GM23338 (cell line): ENCODE results near the gene SH3PXD2B. TPM values are rescaled to one million over a fixed set of nuclear protein-coding genes. Genes with fewer than 3 reads are reported as not detected.

Experiments
- ATAC-seq: fragments of 200-7000 bp; cut with Tn5 transposase; 3 replicates; pipeline ENCODE4 v1.9.1; 2020
- DNase-seq: peaks from one replicate; pipeline ENCODE4 v3.0.0-alpha.2; 2015; ENCODE audit warnings: low spot score
- H2AFZ ChIP-seq: fragments of 200-600 bp; sonication (generic); 2 replicates; pipeline ENCODE4 v1.8.0; 2016; ENCODE audit warnings: antibody characterized with exemption, mild to moderate bottlenecking, moderate library complexity
- H3F3A ChIP-seq: fragments of 200-600 bp; sonication (generic); replicated peaks from 2 replicates; pipeline ENCODE4 v1.8.0; 2017; ENCODE audit warnings: antibody characterized with exemption, mixed run types, low read depth
- H3K27ac ChIP-seq: fragments of 200-600 bp; sonication (generic); 2 replicates; pipeline ENCODE4 v1.6.1; 2016; ENCODE audit warnings: low read depth
- H3K27me3 ChIP-seq: fragments of 200-600 bp; sonication (generic); 2 replicates; pipeline ENCODE4 v1.8.0; 2016; ENCODE audit warnings: mild to moderate bottlenecking, mixed run types, moderate library complexity; ENCODE audit not compliant: insufficient read depth
- H3K36me3 ChIP-seq: fragments of 200-600 bp; sonication (generic); 2 replicates; pipeline ENCODE4 v1.8.0; 2016; ENCODE audit warnings: mild to moderate bottlenecking; ENCODE audit not compliant: insufficient read depth
- H3K4me1 ChIP-seq: fragments of 200-600 bp; sonication (generic); 2 replicates; pipeline ENCODE4 v1.8.0; 2016; ENCODE audit warnings: mild to moderate bottlenecking, moderate library complexity; ENCODE audit not compliant: insufficient read depth
- H3K4me2 ChIP-seq: fragments of 200-600 bp; sonication (generic); 2 replicates; pipeline ENCODE4 v1.7.1; 2017; ENCODE audit warnings: mixed run types
- H3K4me3 ChIP-seq: fragments of 200-600 bp; sonication (generic); 2 replicates; pipeline ENCODE4 v1.6.1; 2016; ENCODE audit warnings: mixed run types
- H3K79me2 ChIP-seq: fragments of 200-600 bp; sonication (generic); replicated peaks from 2 replicates; pipeline ENCODE4 v1.8.0; 2017; ENCODE audit warnings: mild to moderate bottlenecking; ENCODE audit not compliant: insufficient read depth
- H3K9me2 ChIP-seq: fragments of 200-600 bp; sonication (generic); 2 replicates; pipeline ENCODE4 v1.8.0; 2017; ENCODE audit not compliant: insufficient read depth
- H4K20me1 ChIP-seq: fragments of 200-600 bp; sonication (generic); replicated peaks from 2 replicates; pipeline ENCODE4 v1.8.0; 2017; ENCODE audit warnings: mild to moderate bottlenecking; ENCODE audit not compliant: insufficient read depth
- H3K27ac Mint-ChIP-seq: 2 replicates; pipeline ENCODE4 v1.8.0; 2020; ENCODE audit warnings: inconsistent platforms, mild to moderate bottlenecking, moderate library complexity, mixed read lengths
- H3K27me3 Mint-ChIP-seq: 3 replicates; pipeline ENCODE4 v1.8.0; 2022; ENCODE audit warnings: low read depth, mild to moderate bottlenecking, moderate library complexity, mixed read lengths, inconsistent platforms; ENCODE audit not compliant: insufficient read depth, poor library complexity
- H3K36me3 Mint-ChIP-seq: 3 replicates; pipeline ENCODE4 v1.8.0; 2021; ENCODE audit warnings: low read depth, mild to moderate bottlenecking, inconsistent platforms, moderate library complexity, mixed read lengths
- H3K4me1 Mint-ChIP-seq: 3 replicates; pipeline ENCODE4 v1.8.0; 2020; ENCODE audit warnings: mild to moderate bottlenecking, inconsistent platforms, mixed read lengths
- H3K4me3 Mint-ChIP-seq: 3 replicates; pipeline ENCODE4 v1.8.0; 2021; ENCODE audit warnings: moderate library complexity, mild to moderate bottlenecking, inconsistent platforms, mixed read lengths
- H3K9me3 Mint-ChIP-seq: 3 replicates; pipeline ENCODE4 v1.8.0; 2020; ENCODE audit warnings: moderate library complexity, mild to moderate bottlenecking, inconsistent platforms, mixed read lengths
- CREB1 ChIP-seq: fragments of 250-450 bp; sonication (Bioruptor Pico); IDR thresholded peaks from 2 replicates; pipeline ENCODE4 v1.5.0; 2020; ENCODE audit warnings: low read depth, mild to moderate bottlenecking, moderate library complexity
- CTCF ChIP-seq, 2 experiments: fragments of 200-600 bp in 1 of 2; sonication (generic) in 1 of 2; conservative IDR thresholded peaks; 2 replicates each; pipeline versions ENCODE4 v1.5.1 to v1.6.1; 2016 to 2017; ENCODE audit warnings: antibody characterized with exemption in 2 of 2, low read depth in 2 of 2, mild to moderate bottlenecking in 2 of 2, moderate library complexity in 1 of 2
- EZH2 ChIP-seq: fragments of 200-600 bp; sonication (generic); IDR thresholded peaks from one replicate; pipeline ENCODE4 v1.8.0; 2017; ENCODE audit warnings: antibody characterized with exemption, mild to moderate bottlenecking, low read depth; ENCODE audit not compliant: unreplicated experiment
- NANOG ChIP-seq: IDR thresholded peaks from 2 replicates; pipeline ENCODE4 v1.6.1; 2016; ENCODE audit warnings: antibody characterized with exemption, borderline replicate concordance
- REST ChIP-seq: IDR thresholded peaks from one replicate; pipeline ENCODE4 v1.6.1; 2018; ENCODE audit warnings: antibody characterized with exemption; ENCODE audit not compliant: unreplicated experiment
- STAT1 ChIP-seq: IDR thresholded peaks from one replicate; pipeline ENCODE4 v1.6.1; 2016; ENCODE audit warnings: antibody characterized with exemption; ENCODE audit not compliant: unreplicated experiment
- ZNF114 ChIP-seq: fragments of 250-450 bp; sonication (Bioruptor Pico); IDR thresholded peaks from 2 replicates; pipeline ENCODE4 v1.5.0; 2020; ENCODE audit warnings: mild to moderate bottlenecking, moderate library complexity
- ZNF331 ChIP-seq: fragments of 250-450 bp; sonication (Bioruptor Pico); IDR thresholded peaks from 2 replicates; pipeline ENCODE4 v1.5.0; 2020; ENCODE audit warnings: low read depth, mild to moderate bottlenecking, moderate library complexity
- polyA plus RNA-seq: library from polyadenylated mRNA; unstranded; fragments of >200 nt; fragmentation: Nextera tagmentation; extraction: Ambion mirVana; gene quantifications from 2 replicates; pipeline ENCODE4 v1.2.1, GENCODE V29; 2016
- total RNA-seq: library from RNA; depleted of rRNA; stranded (reverse); fragments of >200 nt; shearing (Covaris generic); gene quantifications from 2 replicates; pipeline ENCODE4 v1.2.3, GENCODE V29; 2014
- TF ChIP-seq, protein P1 (sequence below): fragments of 250-450 bp; sonication (Bioruptor Pico); IDR thresholded peaks from 2 replicates; pipeline ENCODE4 v1.5.0; 2020; ENCODE audit warnings: mild to moderate bottlenecking, moderate library complexity

Gene SH3PXD2B
- total and polyA plus RNA-seq, 2 experiments from 2014 or later, result 40.2 to 52.5 TPM

- no peak for TF ChIP-seq CTCF (conservative IDR thresholded peaks at IDR 0.05; ENCODE audit: low read depth in 2 of 2)
- no peak for TF ChIP-seq REST
- TF ChIP-seq CREB1 (CRISPR knock-in tag), result no peak
These were observed 173.4 kb downstream of the SH3PXD2B start (continued) for GRCh38 chr5:172280929-172281328.

- H3K36me3 ChIP-seq, result no peaks in the 10 kb centered on the region
- Mint-ChIP-seq H3K4me3 (no peak overlapping the region), H3K36me3 (peaks cover 13% of the 10 kb centered on the region; the same call in 2 of the 3 replicates), H3K27ac (no peak overlapping the region), H3K27me3 (peaks cover 19% of the 10 kb centered on the region), H3K4me1 (peaks cover 35% of the 10 kb centered on the region), H3K9me3 (no peaks in the 10 kb centered on the region)
- no peaks in the 10 kb centered on the region; the same call in 1 of the 2 replicates for H3F3A ChIP-seq
- peaks cover 80% of the 10 kb centered on the region for H3K79me2 ChIP-seq
- H3K27ac ChIP-seq, result no peak overlapping the region
- peaks cover 63% of the 10 kb centered on the region for H4K20me1 ChIP-seq
- peaks cover 37% of the 10 kb centered on the region for H3K4me1 ChIP-seq
- ATAC-seq (no peak), DNase-seq (no peak)
- no peaks in the 10 kb centered on the region for H3K27me3 ChIP-seq
- H2AFZ ChIP-seq, result no peak overlapping the region
- H3K4me3 ChIP-seq, result no peak overlapping the region
- TF ChIP-seq EZH2 (no peak), REST (no peak), NANOG (no peak), STAT1 (no peak), ZNF114 (CRISPR knock-in tag) (no peak), ZNF331 (CRISPR knock-in tag) (no peak)
- TF ChIP-seq, protein P1, sequence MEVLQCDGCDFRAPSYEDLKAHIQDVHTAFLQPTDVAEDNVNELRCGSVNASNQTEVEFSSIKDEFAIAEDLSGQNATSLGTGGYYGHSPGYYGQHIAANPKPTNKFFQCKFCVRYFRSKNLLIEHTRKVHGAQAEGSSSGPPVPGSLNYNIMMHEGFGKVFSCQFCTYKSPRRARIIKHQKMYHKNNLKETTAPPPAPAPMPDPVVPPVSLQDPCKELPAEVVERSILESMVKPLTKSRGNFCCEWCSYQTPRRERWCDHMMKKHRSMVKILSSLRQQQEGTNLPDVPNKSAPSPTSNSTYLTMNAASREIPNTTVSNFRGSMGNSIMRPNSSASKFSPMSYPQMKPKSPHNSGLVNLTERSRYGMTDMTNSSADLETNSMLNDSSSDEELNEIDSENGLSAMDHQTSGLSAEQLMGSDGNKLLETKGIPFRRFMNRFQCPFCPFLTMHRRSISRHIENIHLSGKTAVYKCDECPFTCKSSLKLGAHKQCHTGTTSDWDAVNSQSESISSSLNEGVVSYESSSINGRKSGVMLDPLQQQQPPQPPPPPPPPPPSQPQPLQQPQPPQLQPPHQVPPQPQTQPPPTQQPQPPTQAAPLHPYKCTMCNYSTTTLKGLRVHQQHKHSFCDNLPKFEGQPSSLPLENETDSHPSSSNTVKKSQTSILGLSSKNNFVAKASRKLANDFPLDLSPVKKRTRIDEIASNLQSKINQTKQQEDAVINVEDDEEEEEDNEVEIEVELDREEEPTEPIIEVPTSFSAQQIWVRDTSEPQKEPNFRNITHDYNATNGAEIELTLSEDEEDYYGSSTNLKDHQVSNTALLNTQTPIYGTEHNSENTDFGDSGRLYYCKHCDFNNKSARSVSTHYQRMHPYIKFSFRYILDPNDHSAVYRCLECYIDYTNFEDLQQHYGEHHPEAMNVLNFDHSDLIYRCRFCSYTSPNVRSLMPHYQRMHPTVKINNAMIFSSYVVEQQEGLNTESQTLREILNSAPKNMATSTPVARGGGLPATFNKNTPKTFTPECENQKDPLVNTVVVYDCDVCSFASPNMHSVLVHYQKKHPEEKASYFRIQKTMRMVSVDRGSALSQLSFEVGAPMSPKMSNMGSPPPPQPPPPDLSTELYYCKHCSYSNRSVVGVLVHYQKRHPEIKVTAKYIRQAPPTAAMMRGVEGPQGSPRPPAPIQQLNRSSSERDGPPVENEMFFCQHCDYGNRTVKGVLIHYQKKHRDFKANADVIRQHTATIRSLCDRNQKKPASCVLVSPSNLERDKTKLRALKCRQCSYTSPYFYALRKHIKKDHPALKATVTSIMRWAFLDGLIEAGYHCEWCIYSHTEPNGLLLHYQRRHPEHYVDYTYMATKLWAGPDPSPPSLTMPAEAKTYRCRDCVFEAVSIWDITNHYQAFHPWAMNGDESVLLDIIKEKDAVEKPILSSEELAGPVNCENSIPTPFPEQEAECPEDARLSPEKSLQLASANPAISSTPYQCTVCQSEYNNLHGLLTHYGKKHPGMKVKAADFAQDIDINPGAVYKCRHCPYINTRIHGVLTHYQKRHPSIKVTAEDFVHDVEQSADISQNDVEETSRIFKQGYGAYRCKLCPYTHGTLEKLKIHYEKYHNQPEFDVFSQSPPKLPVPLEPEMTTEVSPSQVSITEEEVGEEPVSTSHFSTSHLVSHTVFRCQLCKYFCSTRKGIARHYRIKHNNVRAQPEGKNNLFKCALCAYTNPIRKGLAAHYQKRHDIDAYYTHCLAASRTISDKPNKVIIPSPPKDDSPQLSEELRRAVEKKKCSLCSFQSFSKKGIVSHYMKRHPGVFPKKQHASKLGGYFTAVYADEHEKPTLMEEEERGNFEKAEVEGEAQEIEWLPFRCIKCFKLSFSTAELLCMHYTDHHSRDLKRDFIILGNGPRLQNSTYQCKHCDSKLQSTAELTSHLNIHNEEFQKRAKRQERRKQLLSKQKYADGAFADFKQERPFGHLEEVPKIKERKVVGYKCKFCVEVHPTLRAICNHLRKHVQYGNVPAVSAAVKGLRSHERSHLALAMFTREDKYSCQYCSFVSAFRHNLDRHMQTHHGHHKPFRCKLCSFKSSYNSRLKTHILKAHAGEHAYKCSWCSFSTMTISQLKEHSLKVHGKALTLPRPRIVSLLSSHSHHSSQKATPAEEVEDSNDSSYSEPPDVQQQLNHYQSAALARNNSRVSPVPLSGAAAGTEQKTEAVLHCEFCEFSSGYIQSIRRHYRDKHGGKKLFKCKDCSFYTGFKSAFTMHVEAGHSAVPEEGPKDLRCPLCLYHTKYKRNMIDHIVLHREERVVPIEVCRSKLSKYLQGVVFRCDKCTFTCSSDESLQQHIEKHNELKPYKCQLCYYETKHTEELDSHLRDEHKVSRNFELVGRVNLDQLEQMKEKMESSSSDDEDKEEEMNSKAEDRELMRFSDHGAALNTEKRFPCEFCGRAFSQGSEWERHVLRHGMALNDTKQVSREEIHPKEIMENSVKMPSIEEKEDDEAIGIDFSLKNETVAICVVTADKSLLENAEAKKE, result no peak
- H3K9me2 ChIP-seq, result no peaks in the 10 kb centered on the region
- no peak overlapping the region for H3K4me2 ChIP-seq
These were observed 174.0 kb downstream of the SH3PXD2B start for GRCh38 chr5:172280317-172280716.
